Stimulated activated CD4-positive, alpha-beta T cell treated with anti-CD3 and anti-CD28 coated beads, Interleukin-4, amount 100 ng/mL, for 1 hour (primary cell): Measurements from ENCODE around the gene INPP5A.
"Not testable (repeated sequence)": the region's sequence is repeated elsewhere in the genome, so short reads cannot be mapped to it uniquely, and the experiment has no call there.

ENCODE experiments used
- DNase-seq: peaks from one replicate; pipeline ENCODE4 v3.0.0-alpha.2; 2020

INPP5A gene

DNA sequence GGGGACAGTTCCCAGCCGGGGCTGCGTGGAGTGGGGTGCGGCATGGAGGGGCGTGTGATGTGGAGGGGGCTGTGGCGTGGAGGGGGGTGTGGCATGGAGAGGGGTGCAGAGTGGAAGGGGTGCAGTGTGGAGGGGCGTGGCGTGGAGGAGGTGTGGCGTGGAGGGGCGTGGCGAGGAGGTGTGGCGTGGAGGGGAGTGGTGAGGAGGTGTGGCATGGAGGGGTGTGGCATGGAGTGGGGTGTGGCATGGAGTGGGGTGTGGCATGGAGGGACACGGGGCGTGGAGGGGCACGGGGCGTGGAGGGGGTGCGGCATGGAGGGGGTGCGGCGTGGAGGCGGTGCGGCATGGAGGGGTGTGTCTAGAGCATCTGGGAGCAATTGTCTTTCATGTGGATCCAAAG, 214.8 kb downstream of the INPP5A start:
- no peak for DNase-seq

DNA sequence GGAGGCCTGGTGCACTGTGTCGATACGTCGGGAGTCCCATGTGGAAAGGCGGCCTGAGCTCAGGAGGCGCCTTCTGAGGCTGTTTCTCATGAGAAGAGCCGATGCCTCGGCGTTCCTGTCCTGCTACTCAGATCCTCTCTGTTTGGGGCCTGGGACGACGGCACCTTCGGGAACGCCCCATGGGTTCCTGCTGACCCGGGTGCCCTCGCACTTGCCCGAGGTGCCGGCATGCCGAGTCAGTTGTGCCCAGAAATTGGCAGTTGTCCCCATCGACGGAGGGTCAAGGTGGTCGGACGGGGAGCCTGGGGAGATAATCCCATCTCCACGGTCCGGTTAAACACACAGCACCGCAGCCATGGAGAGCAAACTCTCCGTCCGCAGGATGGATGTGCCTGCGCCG, 215.4 kb downstream of the INPP5A start:
- no peak for DNase-seq

DNA sequence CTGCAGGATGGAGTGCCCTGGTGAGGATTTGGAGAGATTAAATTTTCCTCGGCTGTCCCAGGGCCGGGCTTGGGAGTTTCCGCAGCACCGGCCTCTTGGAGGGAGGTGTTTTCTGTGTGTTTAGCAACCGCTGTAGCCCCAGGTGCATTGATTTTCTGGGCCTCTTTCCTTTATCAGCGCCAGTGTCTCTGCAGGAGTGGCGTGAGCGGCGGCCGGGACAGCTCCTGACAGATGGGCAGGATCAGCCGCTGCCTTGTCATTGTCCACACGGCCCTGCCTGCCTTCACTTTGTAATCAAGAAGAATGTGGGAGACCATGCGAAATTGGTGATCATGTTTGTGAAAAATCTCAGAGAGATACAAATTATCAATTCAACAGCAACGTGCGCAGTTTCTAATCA, 216.0 kb downstream of the INPP5A start:
- DNase-seq, result no peak

DNA sequence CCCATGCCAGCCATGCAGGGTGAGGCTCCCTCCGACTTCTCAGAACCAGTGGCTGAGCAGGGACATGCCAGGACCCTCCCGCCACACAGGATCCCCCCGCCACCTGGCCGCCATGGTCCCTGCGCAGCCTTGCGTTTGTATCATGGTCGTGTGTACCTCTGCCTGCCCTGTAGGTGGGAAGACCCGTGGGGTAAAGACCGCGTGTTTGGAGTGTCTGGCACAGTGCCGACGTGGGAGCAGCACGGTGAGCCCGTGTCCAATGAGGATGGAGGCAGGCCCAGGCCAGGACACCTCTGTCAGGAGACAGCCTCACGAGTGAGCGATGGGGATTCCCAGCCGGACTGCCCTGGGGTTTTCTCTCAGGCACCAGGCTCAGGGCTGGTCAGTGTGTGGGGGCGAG, 216.5 kb downstream of the INPP5A start:
- DNase-seq, result no peak

DNA sequence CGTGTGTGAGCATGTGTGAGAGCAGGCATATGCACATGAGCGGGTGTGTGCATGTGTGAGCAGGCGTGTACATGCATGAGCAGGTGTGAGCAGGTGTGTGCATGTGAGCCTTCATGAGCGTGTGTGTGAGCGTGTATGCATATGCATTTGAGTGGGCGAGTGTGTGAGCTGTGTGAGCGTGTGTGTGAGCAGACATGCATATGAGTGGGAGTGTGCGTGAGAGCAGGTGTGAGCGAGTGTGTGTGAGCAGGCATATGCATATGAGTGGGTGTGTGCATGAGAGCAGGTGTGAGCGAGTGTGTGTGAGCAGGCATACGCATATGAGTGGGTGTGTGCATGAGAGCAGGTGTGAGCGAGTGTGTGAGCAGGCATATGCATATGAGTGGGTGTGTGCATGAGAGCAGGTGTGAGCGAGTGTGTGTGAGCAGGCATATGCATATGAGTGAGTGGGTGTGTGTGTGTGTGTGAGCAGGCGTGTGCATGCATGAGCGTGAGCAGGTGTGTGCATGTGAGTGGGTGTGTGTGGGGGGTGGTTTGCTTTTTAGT, 217.7 kb downstream of the INPP5A start:
- no peak for DNase-seq

DNA sequence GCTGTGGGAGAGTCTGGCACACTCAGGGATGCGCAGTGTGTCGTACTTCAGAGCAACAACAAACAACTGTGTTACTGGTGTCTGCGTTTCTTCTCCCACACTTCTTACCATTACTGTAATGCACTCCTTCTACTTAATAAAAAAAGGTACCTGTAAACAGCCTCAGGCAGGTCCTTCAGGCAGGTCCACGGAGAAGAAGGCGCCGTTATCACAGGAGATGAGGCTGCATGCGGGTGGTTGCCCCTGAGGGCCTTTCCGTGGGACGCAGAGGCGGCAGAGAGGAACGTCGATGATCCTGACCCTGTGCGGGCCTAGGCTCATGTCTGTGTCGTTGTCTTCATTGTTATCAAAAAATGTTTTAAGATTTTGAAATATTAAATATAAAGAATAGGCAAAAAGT, 219.0 kb downstream of the INPP5A start:
- no peak for DNase-seq

DNA sequence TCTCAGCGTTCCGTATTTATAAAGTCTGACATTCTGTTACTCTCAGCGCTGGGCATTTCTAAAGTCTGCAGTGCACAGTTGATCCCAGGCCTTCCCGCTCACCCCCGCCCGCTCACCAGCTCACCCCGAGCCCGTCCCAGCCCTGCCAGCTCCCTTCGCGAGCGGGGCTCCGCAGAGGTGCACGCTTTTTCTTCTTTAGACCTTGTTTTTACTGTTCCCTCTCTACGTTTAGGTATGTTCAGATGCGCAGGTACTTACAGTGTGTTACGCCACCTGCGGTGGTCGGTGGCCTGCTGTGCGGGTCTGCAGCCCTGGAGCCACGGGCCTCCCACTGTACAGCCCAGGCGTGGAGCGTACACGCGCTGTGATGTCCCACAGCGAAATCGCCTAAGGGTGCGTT, 219.6 kb downstream of the INPP5A start:
- no peak for DNase-seq

DNA sequence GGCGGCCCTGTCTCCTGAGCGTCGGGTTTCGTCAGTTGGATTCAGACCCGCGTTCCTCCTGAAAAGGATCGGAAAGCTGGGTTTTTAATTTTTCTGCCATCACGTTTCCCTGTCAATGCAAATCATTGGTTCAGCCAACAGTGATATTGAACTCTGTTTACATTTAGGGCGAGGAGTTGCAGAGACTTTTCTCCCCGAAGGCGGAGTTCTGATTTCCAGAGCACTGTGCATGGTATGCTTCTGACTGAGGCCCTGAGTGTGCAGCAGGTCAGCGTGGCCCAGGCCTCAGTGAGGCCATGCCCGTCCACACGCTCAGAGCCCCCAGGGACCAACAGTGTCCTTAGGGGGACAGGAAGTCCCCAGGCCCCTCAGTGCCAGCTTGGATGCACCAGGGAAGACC, 221.3 kb downstream of the INPP5A start:
- no peak for DNase-seq

DNA sequence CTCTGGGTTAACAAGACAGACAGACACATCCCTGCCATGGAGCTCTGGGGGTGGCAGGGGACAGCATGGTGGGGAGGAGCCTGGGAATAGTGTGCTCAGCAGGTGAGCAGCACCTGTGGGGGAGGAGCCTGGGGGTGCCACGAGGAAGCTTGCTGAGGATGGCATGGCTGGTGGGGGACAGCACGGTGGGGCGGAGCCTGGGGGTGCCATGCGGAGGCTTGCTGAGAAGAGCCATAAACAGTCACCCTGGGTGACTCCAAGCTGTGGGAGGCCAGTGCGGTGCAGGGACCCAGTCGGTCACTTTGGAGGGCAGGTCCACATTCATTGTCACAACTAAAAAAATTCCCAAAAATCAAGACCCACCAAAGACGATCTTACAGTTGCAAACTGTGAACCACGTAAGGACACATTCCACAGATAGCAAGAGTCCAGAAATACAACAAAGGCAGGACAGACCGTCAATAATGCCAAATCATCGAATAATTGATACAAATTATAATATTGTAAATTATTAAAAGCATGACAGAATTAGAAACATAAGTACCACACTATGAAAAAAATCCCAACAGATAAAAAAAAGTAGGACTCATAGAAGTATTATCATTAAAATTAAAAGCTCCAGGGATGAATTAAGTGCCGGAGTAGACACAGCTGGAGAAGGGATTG, 223.9 kb downstream of the INPP5A start:
- no peak for DNase-seq

DNA sequence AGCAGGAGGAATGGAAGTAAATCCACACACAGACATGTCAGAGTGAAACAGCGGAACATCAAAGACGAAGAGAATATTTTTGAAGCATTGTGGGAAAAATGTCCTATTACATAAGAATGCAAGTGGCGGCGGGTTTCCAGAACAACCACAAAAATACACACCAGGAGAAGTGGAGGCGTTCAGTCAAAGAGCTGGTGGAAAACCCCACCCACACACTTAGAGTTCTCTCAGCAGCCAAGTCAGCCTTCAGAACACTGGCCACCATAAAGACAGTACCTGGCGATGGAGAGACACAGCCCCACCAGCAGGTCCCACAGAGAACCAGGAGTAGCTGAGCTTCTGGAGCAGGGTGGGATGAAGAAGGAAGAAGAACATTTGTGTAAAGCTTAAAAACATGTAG, 224.7 kb downstream of the INPP5A start:
- DNase-seq, result no peak

DNA sequence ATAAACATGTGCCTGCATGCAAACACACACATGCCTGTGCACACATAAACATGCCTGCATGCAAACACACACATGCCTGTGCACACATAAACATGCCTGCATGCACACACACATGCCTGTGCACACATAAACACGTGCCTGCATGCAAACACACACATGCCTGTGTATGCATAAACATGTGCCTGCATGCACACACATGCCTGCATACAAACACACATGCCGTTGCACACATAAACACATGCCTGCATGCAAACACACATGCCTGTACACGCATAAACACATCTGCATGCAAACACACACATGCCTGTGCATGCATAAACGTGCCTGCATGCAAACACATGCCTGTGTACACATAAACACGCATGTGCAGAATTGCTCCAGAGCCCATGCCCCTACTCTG, 226.0 kb downstream of the INPP5A start:
- DNase-seq, result no peak

DNA sequence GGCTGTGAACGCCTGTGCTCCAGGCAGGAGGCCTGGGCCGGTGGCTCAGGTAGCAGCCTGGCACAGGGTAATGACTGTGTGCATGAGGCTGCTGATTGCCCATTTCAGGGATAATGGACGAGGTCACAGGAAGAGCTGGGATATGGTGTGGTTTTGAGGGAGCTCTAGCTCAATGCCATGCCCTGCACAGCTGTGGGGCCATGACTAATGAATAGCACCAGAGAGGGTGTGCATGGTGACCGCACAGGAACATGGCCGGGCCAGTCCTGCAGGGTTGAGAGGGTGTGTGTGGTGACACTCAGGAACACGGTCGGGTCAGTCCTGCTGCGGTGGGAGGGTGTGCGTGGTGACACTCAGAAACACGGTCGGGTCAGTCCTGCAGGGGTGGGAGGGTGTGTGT, 226.5 kb downstream of the INPP5A start:
- DNase-seq, result no peak

DNA sequence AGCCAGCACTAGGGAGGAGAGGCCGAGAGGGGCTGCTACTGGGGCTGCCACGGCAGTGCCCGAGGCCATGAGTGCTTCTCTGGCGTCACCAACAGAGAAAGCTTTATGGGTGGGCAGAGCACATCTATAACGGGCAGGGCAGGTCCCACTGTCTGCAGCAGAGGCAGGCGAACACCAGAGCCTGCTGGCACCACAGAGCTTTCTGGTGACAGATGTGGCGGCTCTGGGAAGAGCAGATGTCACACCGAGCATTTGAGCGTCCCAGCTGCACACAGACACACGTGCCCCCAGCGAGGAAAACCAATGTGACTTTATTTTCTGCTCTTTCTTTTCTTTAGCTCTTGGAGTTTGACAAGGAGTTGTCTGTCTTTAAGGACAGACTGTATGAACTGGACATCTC, 227.8 kb downstream of the INPP5A start:
- no peak for DNase-seq

DNA sequence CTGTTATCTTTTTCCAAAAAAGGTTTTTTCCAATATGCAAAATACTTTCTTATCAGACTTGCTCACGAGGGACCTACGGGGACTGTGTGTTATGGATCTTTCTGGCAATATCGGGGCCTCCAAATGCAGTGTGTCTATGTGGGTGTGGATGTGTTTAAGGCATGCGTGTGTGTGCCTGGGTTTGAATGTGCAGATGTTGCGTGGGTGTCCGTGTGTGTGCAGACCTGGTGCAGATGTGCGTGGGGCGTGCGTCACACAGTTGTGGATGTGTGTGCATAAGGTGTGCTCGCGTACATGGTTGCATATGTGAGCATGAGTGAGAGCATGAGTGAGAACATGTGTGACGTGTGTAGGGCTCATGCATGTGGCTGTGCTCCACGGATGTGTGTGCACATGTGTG, 228.7 kb downstream of the INPP5A start:
- DNase-seq, result no peak

DNA sequence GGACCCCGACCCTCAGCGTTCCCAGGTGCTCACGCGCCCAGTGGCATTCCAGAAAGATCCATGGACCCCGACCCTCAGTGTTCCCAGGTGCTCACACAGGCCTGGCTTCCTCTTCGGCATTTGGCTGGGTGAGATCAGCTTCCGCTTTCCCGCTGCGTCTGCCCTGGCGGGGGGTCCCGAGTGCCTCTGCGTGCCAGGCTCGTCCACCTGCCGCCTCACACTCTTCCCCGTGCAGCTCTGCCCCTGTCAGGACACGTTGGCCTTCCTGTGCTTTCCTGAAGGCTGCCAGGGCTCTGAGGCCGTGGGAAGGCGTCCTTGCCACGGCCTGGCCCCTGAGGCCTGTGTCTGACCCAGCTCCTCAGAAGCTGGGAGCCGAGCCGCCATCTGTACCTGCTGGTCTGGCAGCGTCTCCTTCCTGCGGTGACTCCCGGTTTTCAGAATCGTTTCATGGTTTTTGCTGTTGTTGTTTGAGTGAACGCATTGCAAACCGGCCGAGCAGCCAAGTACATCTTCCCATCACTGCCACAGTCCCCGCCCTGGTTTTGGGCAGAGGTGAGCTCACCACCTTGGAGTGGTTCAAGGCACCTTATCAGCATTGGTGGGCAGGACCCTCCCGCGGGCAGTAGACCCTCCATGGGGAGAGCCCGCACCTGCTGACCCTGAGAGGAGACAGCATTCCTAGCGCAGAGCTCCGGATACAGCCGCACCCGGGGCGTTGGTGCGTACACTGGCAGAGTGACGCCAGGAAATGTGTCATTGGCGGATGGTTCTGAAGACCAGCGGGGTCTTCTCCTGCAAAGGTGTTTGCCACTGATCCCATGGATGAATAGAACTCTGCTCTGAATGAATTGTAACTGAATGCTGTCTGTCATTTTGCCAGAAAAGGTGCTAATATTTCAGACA, 231.0 kb downstream of the INPP5A start:
- DNase-seq, result no peak

DNA sequence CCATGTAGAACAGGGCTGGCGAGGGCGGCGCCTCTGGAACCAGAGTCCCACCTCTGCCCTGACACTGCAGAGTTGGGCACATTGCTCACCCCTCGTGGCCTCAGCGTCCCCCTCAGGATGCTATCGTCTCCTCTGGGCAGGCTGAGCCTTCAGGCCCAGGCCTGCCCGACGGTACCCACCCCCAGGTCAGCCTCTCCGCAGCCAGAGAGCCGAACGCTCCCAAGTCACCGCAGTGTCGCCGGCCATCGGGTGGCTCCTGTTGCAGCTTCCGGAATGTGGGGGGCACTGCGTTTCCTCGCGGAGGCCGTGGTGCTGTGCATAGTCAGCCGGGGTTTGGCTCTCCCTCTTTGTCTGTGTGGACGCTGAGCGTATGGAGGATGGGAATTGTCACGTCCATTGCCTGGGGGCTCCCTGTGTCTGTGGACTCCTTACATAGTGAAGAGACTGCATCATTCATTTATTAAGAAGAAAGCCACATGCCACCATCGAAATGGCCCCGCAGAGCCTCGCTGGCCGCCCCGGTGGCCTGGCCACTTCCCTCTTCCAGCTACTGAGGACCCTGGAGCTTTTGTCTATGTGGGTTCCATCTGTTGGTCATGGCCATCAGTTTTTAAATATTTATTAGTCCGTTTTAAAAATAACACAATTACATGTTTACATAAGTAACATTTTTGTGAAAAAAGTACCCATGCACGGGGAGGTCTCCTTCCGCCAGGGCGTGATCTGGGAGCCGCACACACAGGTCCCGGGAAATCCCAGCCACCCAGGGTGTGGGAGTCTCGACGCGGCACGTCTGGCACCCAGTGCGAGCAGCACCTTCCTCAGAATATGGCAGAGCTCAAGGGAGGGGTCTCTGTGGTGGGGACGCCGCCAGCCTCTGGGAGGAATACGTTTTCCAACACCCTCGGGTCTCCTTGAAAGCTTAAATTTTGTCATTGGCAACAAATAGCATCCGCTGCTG, 232.8 kb downstream of the INPP5A start:
- DNase-seq, result no peak

DNA sequence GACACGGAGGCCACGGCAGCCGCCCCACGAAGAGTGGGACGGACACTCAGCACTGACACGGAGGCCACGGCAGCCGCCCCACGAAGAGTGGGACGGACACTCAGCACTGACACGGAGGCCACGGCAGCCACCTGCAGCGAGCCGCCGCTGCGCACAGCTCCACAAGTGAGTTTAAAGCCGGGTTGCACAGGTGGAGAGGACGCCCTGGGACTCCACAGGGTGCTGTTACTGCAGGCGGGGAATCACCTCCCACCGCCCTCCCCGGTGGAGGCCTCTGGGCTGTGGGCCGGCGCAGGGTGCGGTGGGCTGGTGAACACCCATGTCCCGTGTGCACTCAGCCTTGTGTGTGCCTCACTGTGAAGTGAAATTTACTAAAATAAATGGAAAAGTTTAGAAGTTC, 235.2 kb downstream of the INPP5A start:
- not testable (repeated sequence) for DNase-seq

DNA sequence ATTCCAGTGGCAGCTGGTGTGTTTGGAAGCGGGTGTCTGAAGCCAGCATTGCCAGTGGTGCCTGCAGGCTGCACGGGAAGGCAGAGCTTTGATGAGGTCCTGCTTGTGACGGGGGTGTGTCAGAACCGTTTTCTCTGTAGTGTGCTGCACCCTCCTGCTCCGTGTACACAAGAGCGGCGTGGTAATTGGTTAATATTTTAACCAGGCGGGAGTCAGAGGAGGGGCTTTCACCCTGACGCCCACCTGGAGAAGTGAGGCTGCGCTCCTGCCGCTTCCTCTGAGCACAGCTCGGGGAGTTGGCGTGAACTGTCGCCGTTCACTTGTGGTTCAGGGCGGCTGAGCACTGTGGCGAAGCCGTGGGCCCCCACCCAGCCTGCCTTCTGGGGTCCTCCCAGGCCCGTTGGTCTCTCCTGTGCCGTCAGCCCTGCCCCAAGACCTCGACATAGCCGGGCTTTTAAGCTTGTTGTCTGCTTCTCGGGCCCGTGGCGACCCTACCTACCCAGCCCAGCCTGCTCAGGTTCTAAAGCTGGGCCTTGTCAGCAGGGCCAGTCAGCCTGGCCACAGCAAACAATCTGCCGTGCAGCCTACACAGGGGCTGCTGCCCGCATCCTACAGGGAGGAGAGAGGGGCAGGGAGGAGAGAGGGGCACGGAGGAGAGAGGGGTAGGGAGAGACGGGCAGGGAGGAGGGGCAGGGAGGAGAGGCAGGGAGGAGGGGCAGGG, 236.8 kb downstream of the INPP5A start:
- DNase-seq, result no peak

DNA sequence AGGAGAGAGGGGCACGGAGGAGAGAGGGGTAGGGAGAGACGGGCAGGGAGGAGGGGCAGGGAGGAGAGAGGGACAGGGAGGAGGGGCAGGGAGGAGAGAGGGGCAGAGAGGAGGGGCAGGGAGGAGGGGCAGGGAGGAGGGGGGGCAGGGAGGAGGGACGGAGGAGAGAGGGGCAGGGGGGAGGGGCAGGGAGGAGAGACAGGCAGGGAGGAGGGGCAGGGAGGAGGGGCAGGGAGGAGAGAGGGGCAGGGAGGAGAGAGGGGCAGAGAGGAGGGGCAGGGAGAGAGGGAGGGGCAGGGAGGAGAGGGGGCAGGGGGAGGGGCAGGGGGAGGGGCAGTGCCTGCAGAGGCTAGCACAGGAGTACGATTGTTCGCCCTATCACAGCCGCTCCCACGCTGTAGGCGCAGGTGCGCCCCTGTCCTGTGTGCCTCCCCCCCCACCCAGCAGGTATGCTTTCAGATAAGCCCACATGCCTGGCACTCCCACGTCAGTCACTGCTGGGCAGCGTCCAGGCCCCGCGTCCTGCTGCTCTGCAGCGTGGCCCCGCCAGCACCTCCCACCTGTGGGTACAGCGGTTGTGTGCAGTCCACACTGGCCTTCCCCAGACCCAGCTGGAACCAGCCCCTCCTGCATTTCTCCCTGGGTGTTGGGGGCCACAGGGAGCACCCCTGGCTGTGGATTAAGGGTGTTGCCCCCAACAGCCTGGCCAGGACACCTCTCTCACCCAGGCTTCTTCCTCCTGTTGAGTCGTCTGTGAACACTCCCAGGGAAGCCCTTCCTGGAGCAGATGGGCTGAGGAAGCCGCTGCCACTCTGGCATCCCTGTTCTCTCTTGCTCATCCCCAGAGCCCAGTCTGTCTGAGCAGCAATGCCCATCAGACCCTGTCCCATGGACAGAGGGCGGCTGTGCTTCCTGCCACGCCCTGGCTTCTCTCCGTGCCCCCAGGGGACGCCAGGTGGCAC, 237.6 kb downstream of the INPP5A start:
- DNase-seq, result no peak

DNA sequence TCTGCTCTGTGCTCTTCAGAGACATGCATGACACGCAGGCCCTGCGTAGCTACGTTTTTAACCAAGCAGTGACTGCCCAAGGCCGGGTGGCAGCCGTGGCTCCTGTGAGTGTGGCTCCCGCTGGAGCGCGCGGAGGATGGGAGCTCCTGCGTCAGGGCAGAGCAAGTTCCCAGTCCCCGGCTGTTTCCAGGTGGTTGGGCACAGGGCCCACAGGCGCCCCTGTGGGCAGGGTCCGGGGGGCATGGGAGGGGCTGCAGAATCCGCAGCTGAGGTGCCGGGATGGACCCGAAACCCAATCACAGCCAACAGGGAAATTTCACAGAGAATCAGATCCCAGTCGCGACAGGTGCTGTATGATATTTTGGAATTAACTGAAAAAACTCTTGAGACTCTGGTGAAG, 238.6 kb downstream of the INPP5A start:
- DNase-seq, result no peak

DNA sequence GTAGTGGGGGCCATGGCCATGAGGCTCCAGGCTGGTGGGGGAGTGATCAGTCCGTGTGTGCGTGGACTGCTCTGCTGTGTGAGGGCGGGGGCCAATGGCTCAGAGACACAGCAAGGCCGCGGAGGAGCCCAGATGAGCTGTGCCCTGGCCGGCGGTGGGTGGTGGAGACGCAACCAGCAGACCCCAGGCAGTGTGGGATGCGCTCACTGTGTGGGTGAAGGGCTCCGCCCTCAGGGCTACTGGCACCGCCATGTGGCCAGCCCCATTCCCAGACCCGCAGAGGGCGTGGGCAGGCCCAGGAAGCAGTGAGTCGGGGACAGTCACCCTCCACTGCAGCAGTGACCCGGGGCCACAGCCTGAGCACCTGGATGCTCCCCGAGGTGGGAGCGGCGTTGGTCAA, 239.2 kb downstream of the INPP5A start:
- no peak for DNase-seq
